Adrenal gland (tissue), 12 donors: ENCODE results near the gene LAMC2. TPM values are rescaled to one million over a fixed set of nuclear protein-coding genes. Genes with fewer than 3 reads are reported as not detected.

ENCODE experiments used
- DNase-seq, 7 donors: peaks; one replicate each; pipeline ENCODE4 v3.0.0-alpha.2; 2019 to 2020
- H3K27ac ChIP-seq, 5 donors: fragments of 200-600 bp; sonication (generic) in 4 of 5; 1 replicate in 3 of 5; 2 replicates in 2 of 5; pipeline versions ENCODE4 v1.5.1 to v1.8.0; 2016 to 2020; ENCODE audit warnings: mild to moderate bottlenecking in 1 of 5
- H3K27me3 ChIP-seq: fragments of 200-600 bp; 2 replicates; pipeline ENCODE4 v1.8.0; 2021
- H3K36me3 ChIP-seq, 2 donors: fragments of 200-600 bp; replicated peaks in 1 of 2; 1 replicate in 1 of 2; 2 replicates in 1 of 2; pipeline versions ENCODE4 v1.5.1 to v1.8.0; 2018 to 2022
- H3K4me1 ChIP-seq, 2 donors: fragments of 200-600 bp; replicated peaks in 1 of 2; 1 replicate in 1 of 2; 2 replicates in 1 of 2; pipeline versions ENCODE4 v1.5.1 to v1.8.0; 2018 to 2021
- H3K4me3 ChIP-seq, 4 donors: fragments of 200-600 bp; sonication (generic) in 3 of 4; one replicate each; pipeline ENCODE4 v1.5.1; 2016 to 2018
- H3K9me3 ChIP-seq, 3 donors: fragments of 200-600 bp; sonication (generic) in 1 of 3; replicated peaks in 1 of 3; 1 replicate in 2 of 3; 2 replicates in 1 of 3; pipeline versions ENCODE4 v1.5.1 to v1.8.0; 2016 to 2021
- POLR2A ChIP-seq, 2 donors: fragments of 450-650 bp; IDR thresholded peaks; one replicate each; pipeline ENCODE4 v1.6.1; 2017; ENCODE audit warnings: antibody characterized with exemption in 2 of 2, mild to moderate bottlenecking in 2 of 2, moderate library complexity in 1 of 2
- WGBS, 4 donors: extraction: QIAGEN DNeasy Blood & Tissue Kit in 2 of 4; methylation state at CpG; one replicate each; pipeline versions ENCODE4 v1.1.5 to v1.1.7; 2013 to 2017; 5-methylcytosine and 5-hydroxymethylcytosine counted together
- intact Hi-C, 2 donors: fragments of 100-400 bp; cut with DNase I; formaldehyde crosslinking; loops; one replicate each; pipeline versions ENCODE4 v1.14.1 to v1.15.0; 2022 to 2023
- polyA plus RNA-seq, 3 donors: library from polyadenylated mRNA; stranded (reverse); fragments of 200-250 nt in 2 of 3; fragments of 350-450 nt in 1 of 3; fragmentation: Illumina TruSeq in 1 of 3; extraction: RNeasy Lipid Tissue Mini Kit (QIAGEN cat#74804) in 1 of 3; gene quantifications; one replicate each; pipeline ENCODE4 v1.2.3, GENCODE V29; 2013 to 2014
- total RNA-seq, 9 donors: library from RNA; depleted of rRNA in 4 of 9; stranded (reverse); fragments of >200 nt in 4 of 9; fragments of 120-200 nt in 1 of 9; fragmentation: NEBNext Ultra II Directional in 1 of 9; extraction: Animal tissue kit (Norgen Biotek cat#: 25700) in 1 of 9; gene quantifications; one replicate each; pipeline versions ENCODE4 v1.1.0 to v1.2.4, GENCODE V29; 2013 to 2023
- TF ChIP-seq, protein P1 (sequence below), 6 experiments: fragments of 450-650 bp in 4 of 6; fragments of 200-600 bp in 2 of 6; sonication (generic) in 1 of 6; IDR thresholded peaks; 1 replicate in 5 of 6; 2 replicates in 1 of 6; pipeline versions ENCODE4 v1.5.1 to v1.8.0; 2016 to 2021; ENCODE audit warnings: antibody characterized with exemption in 6 of 6, mild to moderate bottlenecking in 2 of 6, moderate library complexity in 1 of 6
- donor health status: healthy with polysubstance abuse.
- donor health status: Bipolar disorder and iron deficiency.
- donor health status: DM: yes; HTN: yes; CAD: no.
- donor health status: DM: no; HTN: no; CAD: no.
- donor health status: DM: no; HTN: no; CAD: no.
- donor health status: DM: yes; HTN: yes; CAD: no.

Gene LAMC2
- total and polyA plus RNA-seq, 12 donors, result 0.04 to 1.4 (median 0.16) TPM; not detected in 1

DNA sequence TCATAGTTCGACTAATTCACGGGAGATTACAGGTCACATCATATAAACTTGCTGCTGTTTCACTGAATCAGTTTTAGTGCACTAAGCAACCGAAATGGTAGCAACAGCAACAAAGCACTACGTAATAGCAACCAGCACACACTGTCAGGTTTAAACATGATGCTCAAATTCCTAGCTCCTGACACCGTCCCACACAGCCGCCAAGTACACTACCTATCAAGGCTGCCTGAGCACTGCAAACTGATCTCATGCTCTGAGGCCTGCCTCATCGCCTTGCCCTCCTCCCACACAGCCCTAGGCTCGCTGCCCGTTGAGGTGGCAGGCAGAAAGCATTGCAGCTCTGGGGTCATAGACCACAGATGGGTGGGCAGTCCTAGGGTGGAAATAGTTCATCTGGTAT is 12.4 kb downstream of the LAMC2 start:
- H3K36me3 ChIP-seq, result no peaks in the 10 kb centered on the region
- no peaks in the 10 kb centered on the region for H3K27me3 ChIP-seq
- no peaks in the 10 kb centered on the region for H3K9me3 ChIP-seq
- H3K27ac ChIP-seq, result no peak overlapping the region
- TF ChIP-seq, protein P1, sequence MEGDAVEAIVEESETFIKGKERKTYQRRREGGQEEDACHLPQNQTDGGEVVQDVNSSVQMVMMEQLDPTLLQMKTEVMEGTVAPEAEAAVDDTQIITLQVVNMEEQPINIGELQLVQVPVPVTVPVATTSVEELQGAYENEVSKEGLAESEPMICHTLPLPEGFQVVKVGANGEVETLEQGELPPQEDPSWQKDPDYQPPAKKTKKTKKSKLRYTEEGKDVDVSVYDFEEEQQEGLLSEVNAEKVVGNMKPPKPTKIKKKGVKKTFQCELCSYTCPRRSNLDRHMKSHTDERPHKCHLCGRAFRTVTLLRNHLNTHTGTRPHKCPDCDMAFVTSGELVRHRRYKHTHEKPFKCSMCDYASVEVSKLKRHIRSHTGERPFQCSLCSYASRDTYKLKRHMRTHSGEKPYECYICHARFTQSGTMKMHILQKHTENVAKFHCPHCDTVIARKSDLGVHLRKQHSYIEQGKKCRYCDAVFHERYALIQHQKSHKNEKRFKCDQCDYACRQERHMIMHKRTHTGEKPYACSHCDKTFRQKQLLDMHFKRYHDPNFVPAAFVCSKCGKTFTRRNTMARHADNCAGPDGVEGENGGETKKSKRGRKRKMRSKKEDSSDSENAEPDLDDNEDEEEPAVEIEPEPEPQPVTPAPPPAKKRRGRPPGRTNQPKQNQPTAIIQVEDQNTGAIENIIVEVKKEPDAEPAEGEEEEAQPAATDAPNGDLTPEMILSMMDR (IDR thresholded peaks at IDR 0.05), result no peak
- TF ChIP-seq POLR2A (IDR thresholded peaks at IDR 0.05), result no peak
- intact Hi-C loops, result no loop called here
- no peak for DNase-seq
- no peak overlapping the region for H3K4me3 ChIP-seq
- 67 to 90% (median 80%) methylated on average over 9 of the region's 9 CpGs for WGBS, 4 donors
- H3K4me1 ChIP-seq, result no peaks in the 10 kb centered on the region

DNA sequence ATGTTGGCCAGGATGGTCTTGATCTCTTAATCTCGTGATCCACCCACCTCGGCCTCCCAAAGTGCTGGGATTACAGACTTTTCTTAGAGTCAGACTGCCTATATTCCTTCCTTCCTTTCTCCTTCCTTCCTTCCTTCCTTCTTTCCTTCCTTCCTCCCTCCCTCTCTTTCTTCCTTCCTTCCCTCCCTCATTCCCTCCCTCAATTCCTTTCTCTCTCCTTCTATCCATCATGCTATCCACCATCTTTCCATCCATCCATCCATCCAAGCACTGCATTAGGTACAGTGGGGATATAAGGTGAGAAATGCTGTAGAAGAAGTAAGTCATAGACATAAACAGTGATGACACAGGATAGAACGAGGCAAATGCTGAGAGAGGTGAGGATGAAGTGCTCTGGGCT is 13.2 kb downstream of the LAMC2 start:
- no peaks in the 10 kb centered on the region for H3K36me3 ChIP-seq
- TF ChIP-seq POLR2A (IDR thresholded peaks at IDR 0.05), result no peak
- TF ChIP-seq, protein P1 (IDR thresholded peaks at IDR 0.05), result no peak
- H3K4me1 ChIP-seq, result no peaks in the 10 kb centered on the region
- no peak for DNase-seq
- no peak overlapping the region for H3K4me3 ChIP-seq
- no peak overlapping the region for H3K27ac ChIP-seq
- WGBS, 4 donors, result 74 to 89% (median 84%) methylated on average over 3 of the region's 3 CpGs
- H3K27me3 ChIP-seq, result no peaks in the 10 kb centered on the region
- intact Hi-C loops, result no loop called here
- H3K9me3 ChIP-seq, result no peaks in the 10 kb centered on the region

GRCh38 chr1:183200451-183200850 is 14.4 kb downstream of the LAMC2 start:
- no peak for DNase-seq
- H3K4me1 ChIP-seq, result no peaks in the 10 kb centered on the region
- no peaks in the 10 kb centered on the region for H3K9me3 ChIP-seq
- H3K36me3 ChIP-seq, result no peaks in the 10 kb centered on the region
- 59 to 73% (median 66%) methylated on average over 9 of the region's 9 CpGs for WGBS, 4 donors
- H3K27me3 ChIP-seq, result no peaks in the 10 kb centered on the region
- no peak overlapping the region for H3K4me3 ChIP-seq
- intact Hi-C loops, result no loop called here
- TF ChIP-seq POLR2A (IDR thresholded peaks at IDR 0.05), result no peak
- TF ChIP-seq, protein P1 (IDR thresholded peaks at IDR 0.05), result no peak
- H3K27ac ChIP-seq, result no peak overlapping the region

GRCh38 chr1:183203094-183203493 is 17.0 kb downstream of the LAMC2 start:
- Histone ChIP-seq H3K4me1 (no peaks in the 10 kb centered on the region), H3K27ac (no peak overlapping the region), H3K9me3 (no peaks in the 10 kb centered on the region), H3K27me3 (no peaks in the 10 kb centered on the region), H3K4me3 (no peak overlapping the region), H3K36me3 (no peaks in the 10 kb centered on the region)
- 54 to 86% (median 66%) methylated on average over 3 of the region's 3 CpGs for WGBS, 4 donors
- intact Hi-C loops, result no loop called here
- TF ChIP-seq, protein P1 (IDR thresholded peaks at IDR 0.05), result no peak
- no peak for TF ChIP-seq POLR2A (IDR thresholded peaks at IDR 0.05)
- DNase-seq, result no peak
